Stimulated activated CD8-positive, alpha-beta memory T cell treated with anti-CD3 and anti-CD28 coated beads, Interleukin-15, amount 100 ng/mL, for 48 hours (primary cell): ENCODE measurements around the gene LEFTY2.
"Not testable (repeated sequence)": the region's sequence is repeated elsewhere in the genome, so short reads cannot be mapped to it uniquely, and the experiment has no call there.

ENCODE experiments used
- DNase-seq, 2 donors: peaks; one replicate each; pipeline ENCODE4 v3.0.0-alpha.2; 2020; ENCODE audit warnings: low read depth in 2 of 2

Gene LEFTY2

DNA sequence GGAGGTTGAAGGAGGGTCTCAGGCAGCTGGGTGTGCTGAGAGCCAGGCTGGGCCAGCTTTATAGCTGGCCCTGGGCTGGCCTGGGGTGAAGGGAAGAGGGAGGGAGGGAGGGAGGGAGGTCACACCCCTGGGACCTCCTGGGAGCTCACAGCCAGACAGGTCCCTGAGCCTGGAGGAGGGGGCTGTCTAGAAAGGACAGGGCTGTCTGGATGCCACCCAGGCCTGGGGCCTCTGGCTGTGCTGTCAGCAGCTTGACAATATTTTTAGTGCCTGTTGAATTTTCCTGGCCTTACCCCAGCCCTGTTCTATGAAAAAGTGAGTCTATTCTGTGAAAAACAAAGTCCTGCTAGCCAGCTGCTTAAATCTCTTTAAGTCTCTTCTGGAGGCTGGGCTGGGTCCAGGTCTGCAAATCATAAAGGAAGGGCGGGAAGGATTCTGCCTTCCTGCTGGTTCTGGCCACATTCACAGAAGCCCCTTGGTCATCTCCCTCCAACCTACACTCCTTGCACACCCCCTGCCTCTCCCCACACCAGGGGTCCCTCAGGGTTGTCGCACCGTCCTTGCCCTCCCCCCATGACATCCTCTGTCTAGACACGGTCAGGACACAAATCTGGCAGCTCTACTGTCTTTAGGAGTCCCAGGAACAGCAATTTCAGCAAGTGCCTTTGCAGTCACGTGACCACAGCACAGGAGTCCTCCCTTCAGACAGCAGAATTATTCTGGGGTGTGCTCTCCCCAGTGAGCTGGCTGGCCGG lies at the start of gene LEFTY2:
Gene LEFTY2, minus strand, starts transcription at position 34 of the 755 bp plus-strand sequence. CDS start 80 bp downstream, outside the sequence.
- DNase-seq = no peak

- no peak for DNase-seq
These were observed 46.7 kb upstream of the LEFTY2 start for GRCh38 chr1:225987491-225988316.

DNA sequence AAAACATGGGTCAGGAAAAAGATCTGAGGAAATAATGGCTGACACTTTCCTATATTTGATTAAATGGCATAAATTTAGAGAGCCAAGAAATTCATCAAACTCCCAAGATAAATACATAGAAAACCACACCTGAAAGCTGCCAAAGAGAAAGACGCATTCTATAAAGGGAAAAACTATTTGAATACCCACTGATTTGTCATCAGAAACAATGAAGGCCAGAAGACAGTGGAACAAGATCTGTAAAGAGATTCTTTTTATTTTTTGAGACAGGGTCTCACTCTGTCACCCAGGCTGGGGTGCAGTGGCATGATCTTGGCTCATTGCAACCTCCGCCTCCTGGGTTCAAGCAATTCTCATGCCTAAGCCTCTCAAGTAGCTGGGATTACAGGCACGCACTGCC lies 40.7 kb upstream of the LEFTY2 start:
- DNase-seq = no peak

DNA sequence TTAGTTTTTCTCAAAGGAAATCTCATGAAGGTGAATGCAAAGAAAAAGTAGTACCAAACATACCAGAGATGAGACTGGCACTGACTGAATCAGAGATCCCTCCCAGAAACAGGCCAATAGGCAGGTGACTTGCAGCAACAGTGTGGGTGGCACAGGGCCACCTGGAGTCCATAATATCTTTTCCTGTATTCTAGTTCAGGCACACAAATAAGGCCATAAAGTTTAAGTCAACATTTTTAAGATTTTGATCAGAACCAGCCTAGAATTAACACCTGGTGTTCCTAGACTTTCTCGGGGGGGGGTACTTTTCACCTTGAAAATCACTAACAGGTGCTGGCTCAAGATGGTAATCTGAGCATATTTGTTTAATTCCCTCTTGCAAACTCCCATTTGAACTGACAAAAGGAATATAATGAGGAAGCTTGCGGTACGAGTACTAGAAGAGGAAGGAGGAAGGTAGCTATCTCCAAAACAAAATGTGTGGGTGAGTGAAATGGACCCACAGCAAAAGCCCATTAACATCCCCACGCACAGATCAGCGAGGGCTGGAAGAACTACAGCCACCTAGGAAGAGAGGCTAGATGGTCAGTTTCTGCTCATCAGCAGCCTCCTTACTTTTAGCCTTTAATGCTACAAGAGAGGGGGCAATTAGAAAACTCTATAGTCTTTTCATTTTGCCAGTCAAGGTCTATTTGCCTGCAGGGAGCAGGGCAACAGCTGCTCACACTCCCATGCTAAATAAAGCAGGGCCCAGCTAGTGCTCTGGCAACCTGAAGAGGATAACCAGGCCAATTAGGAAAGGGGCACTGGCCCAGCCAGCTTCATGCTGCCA lies 39.2 kb upstream of the LEFTY2 start:
- no peak for DNase-seq

DNA sequence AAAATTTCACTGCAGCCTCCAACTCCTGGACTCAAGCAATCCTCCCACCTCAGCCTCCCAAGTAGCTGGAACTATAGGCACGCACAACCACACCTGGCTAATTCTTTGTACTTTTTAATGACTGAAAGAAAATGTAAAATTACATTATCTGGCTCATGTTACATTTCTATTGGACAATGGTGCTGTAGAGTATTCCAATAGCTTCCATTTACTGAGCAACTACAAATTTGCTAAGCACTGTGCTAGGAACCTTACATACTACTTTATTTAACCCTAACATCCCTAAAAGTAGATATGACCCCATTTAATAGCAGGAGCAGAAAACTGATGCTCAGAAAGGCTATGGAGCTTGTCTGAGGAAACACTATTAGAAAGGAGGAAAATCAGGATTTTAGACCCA lies 38.4 kb upstream of the LEFTY2 start:
- DNase-seq = no peak

GRCh38 chr1:225977937-225978748 lies 37.1 kb upstream of the LEFTY2 start:
- DNase-seq = no peak

GRCh38 chr1:225975146-225975545 lies 34.1 kb upstream of the LEFTY2 start:
- not testable (repeated sequence) for DNase-seq

GRCh38 chr1:225974454-225974853 lies 33.4 kb upstream of the LEFTY2 start:
- no peak for DNase-seq

DNA sequence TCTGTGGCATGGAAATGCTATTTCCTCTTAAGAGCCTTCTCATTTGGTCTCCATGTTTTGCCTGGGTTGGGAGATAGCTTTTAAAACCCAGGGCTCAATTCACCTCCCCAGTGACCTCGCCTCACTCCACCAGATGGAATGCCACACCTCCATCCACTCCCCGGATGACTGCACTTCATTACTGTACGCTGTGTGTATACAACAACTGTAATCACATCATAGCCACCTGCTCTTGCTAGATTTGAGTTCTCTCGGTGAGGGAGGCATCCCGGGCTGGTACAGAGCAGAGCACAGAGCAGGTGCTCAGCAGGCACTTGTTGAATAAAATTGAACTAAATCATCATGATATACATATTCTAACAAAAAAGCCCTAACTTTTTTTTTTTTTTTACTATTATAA lies 32.1 kb upstream of the LEFTY2 start:
- DNase-seq = no peak

- no peak for DNase-seq
These were observed 31.5 kb upstream of the LEFTY2 start for GRCh38 chr1:225972344-225973152.

DNA sequence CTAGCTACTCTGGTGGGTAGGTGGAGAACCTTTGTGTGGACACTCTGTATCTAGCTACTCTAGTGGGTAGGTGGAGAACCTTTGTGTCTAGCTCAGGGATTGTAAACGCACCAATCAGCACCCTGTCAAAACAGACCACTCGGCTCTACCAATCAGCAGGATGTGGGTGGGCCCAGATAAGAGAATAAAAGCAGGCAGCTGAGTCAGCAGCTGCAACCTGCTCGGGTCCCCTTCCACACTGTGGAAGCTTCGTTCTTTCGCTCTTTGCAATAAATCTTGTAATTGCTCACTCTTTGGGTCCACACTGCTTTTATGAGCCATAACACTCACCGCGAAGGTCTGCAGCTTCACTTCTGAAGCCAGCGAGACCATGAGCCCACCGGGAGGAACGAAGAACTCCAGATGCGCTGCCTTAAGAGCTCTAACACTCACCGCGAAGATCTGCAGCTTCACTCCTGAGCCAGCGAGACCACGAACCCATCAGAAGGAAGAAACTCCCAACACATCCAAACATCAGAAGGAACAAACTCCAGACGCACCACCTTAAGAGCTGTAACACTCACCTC lies 29.7 kb upstream of the LEFTY2 start:
- DNase-seq = not testable (repeated sequence)

DNA sequence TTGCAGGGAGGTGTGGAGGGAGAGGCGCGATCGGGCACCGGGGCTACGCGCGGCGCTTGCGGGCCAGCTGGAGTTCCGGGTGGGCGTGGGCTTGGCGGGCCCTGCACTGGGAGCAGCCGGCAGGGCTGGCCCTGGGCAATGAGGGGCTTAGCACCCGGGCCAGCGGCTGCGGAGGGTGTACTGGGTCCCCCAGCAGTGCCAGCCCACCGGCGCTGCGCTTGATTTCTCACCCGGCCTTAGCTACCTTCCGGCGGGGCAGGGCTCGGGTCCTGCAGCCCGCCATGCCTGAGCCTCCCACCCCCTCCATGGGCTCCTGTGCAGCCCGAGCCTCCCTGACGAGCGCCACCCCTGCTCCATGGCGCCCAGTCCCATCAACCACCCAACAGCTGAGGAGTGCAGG lies 28.7 kb upstream of the LEFTY2 start:
- DNase-seq = not testable (repeated sequence)

DNA sequence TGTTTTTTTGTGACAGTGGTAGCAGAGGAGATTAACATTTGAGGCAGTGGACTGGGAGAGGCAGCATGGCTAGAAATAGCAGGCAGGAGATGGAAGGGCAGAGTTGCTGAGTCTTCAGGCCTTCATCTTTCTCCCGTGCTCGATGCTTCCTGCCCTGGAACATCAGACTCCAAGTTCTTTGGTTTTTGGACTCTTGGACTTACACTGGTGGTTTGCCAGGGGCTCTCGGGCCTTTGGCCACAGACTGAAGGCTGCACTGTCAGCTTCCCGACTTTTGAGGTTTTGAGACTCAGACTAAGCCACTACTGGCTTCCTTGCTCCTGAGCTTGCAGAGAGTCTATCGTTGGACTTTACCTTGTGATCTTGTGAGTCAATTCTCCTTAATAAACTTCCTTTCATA lies 24.2 kb upstream of the LEFTY2 start:
- no peak for DNase-seq

- no peak for DNase-seq
These were observed 22.9 kb upstream of the LEFTY2 start for GRCh38 chr1:225963735-225964530.

- peak; percentile 48 to 56 for DNase-seq
These were observed 21.5 kb upstream of the LEFTY2 start for GRCh38 chr1:225962440-225962975.

DNA sequence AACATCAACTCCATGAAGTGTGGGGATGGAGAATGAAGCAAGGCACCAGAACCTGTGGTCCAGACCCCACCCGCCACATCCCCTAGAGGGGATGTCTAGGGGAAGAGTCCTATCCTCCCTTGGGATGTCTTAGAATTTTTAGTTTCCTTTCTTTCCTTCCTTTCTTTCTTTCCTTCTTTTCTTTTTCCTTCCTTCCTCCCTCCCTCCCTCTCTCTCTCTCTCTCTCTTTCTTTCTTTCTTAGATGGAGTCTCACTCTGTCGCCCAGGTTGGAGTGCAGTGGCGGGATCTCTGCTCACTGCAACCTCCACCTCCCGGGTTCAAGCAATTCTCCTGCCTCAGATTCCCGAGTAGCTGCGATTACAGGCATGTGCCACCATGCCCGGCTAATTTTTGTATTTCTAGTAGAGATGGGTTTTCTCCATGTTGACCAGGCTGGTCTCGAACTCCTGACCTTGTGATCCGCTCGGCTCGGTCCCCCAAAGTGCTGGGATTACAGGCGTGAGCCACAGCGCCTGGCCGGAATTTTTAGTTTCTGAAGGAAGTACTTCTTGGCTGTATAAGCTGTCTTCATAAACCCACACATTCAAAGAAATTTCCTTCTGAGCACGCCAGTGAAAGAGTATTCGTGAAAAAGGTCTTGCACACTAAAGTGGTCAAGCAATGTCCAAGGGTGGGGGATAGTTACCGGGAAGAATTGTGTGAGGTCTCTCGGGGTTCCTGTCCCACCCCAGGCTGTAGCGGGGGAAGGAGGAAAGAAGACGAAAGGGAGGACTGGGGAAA lies 20.8 kb upstream of the LEFTY2 start:
- no peak for DNase-seq

DNA sequence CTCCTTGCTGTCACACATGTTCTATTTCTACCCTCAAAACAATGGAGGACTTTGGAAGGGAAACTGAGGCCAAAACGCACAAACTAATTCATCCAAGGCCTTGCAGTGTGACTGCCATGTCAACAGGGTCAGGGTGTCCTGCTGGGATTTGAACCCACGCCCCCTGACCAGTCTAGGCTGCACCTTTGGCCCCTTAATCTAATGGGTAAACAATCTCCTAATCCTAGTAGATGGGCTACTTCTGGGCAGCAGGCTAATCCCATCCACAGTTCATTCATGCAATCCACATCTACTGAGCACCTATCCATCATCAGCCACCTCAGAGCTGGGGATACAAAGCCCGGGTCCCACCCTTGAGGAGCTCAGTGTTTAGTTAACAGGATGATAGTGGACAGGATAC lies 17.0 kb upstream of the LEFTY2 start:
- no peak for DNase-seq

GRCh38 chr1:225954753-225955152 lies 13.7 kb upstream of the LEFTY2 start:
- no peak for DNase-seq
